HL-60/S4 (cell line): ENCODE data around the gene PDE8B.
"Not testable (repeated sequence)": the region's sequence is repeated elsewhere in the genome, so short reads cannot be mapped to it uniquely, and the experiment has no call there.

ENCODE experiments used
- in situ Hi-C: fragments of 300-500 bp; cut with MboI; formaldehyde crosslinking; loops from 2 replicates; pipeline ENCODE4 v1.14.3; 2022; ENCODE audit warnings: low sequenced_read_pairs

Gene PDE8B

DNA sequence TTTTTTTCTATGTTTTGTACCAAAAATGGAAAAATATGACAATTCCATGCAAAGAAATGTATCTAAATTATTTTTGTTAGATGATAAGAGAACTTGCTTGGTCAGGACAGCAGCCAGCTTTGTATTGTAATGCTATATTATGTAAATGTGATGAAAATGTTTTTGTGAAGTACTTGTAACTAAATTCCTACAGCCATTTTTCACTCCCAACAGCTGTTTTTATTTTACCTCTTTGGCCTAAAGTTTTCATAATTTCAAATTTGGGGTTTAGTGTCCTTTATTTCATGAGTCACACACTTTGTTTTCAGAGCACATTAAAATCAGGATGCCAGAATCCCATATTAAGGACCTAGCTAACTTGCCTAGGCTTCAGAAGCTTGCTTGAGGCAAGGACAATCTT is 217.5 kb downstream of the PDE8B start:
- in situ Hi-C loops = no loop called here

DNA sequence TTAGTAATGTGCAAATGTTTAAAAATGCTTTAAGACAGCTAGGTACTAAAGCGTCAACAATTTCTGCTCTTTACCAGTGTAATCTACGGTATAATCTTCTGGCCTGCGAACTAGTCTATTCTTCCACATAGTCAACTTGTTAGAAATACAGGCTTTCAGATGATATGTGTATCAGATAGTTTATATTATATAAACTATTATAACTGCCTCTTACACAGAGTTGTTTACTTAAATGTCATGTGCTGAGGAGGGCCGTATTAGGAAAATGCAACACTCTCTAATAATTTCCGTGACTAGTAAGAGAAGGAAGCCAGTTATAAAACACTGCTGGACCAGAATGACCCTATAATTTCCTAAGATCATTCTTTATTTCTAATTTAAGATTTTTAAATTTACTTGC is 218.0 kb downstream of the PDE8B start:
- in situ Hi-C loops = no loop called here

DNA sequence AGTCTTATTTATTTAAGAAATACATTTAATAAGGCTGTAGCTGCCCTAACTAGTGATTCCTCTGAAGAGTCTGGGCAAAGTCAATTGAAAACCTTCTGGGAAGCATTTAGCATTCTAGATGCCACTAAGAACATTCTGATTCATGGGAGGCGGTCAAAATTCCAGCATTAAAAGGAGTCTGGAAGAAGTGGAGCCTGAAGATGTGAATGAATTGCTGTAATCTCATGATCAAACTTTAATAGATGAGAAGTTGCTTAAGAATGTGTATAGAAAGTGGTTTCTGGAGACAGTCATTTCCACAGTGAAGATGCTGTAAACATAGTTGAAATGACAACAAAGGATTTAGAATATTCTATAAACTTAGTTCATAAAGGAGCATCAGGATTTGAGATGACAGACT is 220.2 kb downstream of the PDE8B start:
- in situ Hi-C loops = no loop called here

DNA sequence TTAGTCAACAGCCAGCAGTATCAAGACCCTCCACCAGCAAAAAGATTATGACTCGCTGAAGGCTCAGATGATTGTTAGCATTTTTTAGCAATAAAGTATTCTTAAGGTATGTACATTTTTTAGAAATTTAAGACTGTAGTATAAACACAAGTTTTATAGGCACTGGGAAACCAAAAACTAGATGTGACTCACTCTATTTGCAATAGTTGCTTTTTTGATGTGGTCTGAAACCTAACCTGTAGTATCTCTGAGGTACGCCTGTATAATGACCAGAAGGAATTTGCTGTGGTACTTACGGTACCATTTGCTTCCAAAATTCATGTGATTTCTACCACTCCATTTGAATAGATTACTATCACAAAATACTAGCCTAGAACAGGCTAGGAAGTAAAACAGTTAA is 220.8 kb downstream of the PDE8B start:
- in situ Hi-C loops = no loop called here

DNA sequence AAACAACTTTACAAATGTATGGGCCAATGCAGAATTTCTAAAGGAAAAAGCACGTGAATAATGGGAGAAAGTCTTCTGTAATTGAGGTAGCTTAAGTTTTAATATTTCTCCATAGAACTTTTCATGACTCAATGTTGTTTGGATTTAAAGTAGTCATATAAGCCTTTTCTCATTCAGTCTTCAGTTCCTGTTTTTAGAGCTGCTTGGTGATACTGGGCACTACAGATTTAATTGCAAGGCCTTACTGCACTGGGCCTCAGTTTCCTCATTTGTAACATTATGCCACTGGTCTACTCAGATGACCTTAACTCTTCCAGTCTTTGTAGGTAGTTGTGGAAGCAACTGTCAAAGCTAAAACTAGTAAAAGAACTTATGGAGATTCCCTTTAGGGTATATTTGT is 221.2 kb downstream of the PDE8B start:
- in situ Hi-C loops = no loop called here

DNA sequence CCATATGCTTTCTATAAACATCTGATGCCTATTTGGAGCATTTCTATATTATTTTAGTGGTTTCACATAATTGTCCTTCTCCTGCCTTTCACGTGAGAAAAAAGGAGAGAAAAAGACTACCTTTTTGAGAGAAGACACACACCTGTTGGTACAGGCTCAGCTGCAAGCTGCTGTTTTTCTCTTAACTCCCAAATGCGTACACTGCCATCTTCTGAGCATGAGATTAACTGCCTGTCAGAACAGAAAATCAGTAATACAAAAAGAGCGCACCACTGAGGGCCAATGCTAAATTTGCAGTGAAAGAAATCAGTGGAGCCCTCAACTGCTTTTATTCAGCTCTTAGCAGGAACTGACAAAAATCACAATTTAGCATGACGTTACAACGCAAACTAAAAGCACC is 226.7 kb downstream of the PDE8B start:
- in situ Hi-C loops = no loop called here

DNA sequence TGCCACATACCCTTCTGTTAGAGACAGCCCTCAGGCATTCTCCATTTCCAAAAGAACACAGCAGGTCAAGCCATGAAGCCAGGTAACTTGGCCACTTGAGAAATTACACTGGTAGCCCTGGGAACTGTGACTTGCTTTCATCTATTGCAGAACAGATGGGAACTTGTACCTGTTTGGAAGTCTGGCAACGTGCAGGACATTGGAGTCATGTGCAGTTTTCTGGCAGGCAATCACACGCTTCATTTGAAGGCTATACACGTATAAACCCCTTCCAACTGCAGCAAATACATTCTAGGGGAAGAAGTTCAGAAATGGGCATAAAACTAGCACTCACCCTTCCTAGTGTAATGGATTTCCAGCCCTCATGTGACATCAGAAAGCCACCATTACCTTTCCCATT is 227.6 kb downstream of the PDE8B start:
- in situ Hi-C loops = no loop called here

DNA sequence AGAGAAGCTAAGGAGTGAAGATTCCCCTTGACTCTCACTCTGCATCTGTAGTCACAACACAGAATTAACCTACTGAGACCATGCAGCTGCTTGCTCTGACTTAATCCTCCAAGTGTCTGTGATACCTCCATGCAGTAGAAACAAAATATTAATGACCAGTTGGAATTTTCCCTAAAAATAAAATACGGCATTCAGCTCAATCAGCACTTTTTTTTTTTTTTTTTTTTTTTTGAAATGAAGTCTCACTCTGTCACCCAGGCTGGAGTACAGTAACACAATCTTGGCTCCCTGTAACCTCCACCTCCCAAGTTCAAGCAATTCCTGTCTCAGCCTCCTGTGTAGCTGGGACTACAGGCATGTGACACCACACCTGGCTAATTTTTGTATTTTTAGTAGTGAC is 233.2 kb downstream of the PDE8B start:
- in situ Hi-C loops = no loop called here

DNA sequence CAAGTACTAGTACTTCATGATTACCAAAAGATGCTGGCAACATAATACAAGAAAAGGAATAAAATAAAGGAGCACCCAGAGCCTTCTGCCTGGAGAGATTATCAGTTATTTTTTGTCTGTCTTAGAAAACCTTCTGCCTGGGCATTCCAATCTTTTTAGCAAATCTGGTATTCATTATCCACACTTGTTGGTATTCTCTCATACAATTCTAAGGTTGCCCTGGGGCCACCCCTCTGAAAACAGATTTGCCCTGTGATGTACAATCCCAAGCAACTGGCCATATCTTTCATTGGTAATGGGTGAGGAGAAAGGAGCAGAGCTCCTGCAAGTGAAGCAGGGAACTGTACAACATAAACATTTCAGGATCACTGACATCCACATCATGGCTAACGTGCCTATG is 233.9 kb downstream of the PDE8B start:
- in situ Hi-C loops = no loop called here

DNA sequence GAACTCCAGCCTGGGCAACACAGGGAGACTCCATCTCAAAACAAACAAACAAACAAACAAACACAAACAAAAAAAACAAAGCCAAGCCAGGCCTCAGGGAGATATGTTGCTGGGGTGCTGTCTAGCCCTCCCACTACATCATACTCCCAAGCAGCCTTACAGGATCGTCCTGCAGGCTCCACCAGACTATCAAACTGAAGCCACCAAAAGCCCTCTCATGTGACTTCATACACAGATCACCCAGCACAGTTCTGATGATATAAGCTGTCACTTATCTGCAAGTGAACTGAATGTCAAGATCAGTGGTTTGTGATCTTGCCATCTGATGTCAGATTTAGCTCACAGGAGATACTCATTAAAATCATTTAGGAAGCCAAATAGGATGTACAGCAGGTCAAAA is 238.4 kb downstream of the PDE8B start:
- in situ Hi-C loops = no loop called here

DNA sequence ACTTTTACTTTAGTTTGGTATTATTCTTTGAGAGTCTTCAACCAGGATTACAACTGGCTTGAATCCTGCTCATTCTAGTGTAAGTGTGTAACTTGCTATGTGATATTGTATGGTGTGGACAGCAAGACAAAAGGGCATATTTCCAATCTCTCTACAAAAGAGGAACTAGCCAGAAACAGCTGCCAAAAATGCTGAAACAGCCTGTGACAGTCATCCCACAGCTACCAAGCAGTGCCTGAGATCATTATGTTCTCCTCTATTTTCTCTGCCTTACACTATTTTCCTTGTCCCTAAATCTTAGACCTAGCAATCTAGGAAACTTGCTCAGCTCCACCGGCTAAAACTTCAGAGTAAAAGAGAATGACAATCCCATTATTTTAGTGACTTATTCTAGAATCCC is 238.8 kb downstream of the PDE8B start:
- in situ Hi-C loops = no loop called here

DNA sequence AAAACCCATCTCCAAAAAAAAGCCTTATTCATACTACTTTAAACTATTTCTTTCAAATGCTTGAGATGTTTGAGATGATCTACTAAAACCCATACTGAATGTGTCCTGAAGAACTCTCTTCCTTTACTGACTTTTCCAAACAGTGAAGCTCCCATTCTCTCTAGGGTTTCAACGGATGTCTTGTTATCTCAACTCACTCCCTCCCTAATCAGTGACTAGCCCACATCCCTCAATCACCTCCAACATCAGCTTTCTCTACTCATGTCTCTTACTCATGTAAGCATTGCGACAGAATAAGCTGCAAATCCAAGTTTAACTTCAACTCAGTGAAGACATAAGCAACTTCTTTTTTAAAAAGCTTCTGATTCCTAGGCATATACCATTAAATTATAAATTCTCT is 239.5 kb downstream of the PDE8B start:
- in situ Hi-C loops = no loop called here

DNA sequence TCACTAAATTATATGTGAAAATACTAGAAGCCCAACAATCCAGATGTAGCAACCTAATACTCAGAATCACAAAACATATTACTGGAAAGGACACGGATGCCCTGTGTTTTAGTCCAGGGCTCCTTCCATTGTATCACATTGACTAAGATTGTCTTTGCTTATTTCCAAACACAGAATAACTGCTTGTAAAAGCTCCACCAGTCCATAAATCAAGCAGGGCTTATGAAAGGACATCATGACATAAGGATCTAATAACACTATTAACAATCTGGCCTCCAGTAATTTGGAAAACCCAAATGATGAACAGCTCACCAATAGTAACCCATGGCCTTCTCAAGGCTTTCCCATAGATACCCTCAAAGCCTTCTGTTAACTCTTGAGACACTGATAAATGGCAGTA is 241.9 kb downstream of the PDE8B start:
- in situ Hi-C loops = no loop called here

DNA sequence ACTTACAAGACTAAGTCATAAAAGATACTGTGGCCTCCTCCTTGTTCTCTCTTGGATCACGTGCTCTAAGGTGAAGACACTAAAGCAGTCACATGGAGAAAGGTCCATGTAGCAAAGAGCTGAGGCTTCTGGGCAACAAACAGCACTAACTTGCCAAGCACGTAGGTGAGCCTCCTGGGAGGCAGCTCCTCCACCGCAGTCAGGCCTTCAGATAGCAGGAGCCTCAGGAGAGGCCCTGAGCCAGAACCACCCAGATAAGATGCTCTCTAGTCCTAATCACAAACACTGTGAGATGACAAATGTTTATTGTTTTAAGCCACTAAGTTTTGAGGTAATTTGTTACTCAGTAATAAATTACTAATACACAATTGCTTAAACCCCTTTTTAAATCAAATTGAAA is 243.6 kb downstream of the PDE8B start:
- in situ Hi-C loops = no loop called here

DNA sequence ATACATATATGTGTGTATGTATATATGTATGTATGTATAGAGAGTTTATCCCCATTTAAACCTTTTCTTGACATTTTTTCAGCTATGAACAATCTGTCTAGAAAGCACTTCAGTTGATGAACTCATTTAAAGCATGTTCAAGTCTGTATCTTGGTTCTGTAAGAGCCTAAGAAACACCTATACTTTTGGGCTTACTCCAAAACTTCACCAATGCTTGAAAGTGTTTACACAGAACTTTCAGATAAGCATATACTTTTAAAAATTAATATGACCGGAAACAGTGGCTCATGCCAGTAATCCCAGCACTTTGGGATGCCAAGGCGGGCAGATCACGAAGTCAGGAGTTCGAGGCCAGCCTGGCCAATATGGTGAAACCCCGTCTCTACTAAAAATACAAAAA is 250.8 kb downstream of the PDE8B start:
- in situ Hi-C loops = no loop called here

DNA sequence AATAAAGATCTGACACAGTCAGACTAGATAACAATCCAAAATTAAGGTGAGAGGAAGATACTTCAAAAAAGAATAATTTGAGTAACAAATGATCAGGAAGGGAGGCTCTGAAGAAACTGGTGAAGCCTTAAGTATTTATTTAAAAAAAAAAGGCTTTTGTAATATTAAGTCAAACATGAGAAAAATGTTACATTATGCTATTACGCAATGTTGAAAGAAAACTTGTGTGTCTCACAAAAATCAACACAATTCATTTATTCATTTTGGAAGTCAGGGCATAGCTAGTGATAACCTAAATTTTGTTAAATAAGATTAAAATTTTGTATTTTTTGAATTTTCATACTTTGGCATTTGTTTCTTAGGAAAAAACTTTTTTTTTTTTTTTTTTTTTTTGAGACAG is 253.4 kb downstream of the PDE8B start:
- in situ Hi-C loops = no loop called here

DNA sequence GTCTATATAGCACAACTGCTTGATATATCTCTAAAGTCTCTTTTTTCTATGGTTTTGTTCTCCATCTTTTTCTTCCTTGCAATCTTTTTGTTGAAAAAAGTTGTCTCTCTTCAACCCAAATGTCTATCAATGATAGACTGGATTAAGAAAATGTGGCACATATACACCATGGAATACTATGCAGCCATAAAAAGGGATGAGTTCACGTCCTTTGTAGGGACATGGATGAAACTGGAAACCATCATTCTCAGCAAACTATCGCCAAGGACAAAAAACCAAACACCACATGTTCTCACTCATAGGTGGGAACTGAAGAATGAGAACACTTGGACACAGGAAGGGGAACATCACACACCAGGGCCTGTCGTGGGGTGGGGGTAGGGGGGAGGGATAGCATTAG is 258.4 kb downstream of the PDE8B start:
- in situ Hi-C loops = not testable (repeated sequence)

DNA sequence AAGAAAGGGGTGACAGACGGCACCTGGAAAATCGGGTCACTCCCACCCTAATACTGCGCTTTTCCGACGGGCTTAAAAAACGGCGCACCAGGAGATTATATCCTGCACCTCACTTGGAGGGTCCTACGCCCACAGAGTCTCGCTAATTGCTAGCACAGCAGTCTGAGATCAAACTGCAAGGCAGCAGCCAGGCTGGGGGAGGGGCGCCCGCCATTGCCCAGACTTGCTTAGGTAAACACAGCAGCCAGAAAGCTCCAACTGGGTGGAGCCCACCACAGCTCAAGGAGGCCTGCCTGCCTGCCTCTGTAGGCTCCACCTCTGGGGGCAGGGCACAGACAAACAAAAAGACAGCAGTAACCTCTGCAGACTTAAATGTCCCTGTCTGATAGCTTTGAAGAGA is 264.6 kb downstream of the PDE8B start:
- in situ Hi-C loops = not testable (repeated sequence)
